MM.1S (cell line): ENCODE data around the gene CEBPZOS.

Source experiments
- DNase-seq: peaks from one replicate; pipeline ENCODE4 v3.0.0-alpha.2; 2015
- H2AFZ ChIP-seq: fragments of 300-600 bp; sonication (generic); 2 replicates; pipeline ENCODE4 v1.6.0; 2016; ENCODE audit warnings: antibody characterized with exemption, low read length
- H3F3A ChIP-seq: fragments of 300-600 bp; sonication (generic); 2 replicates; pipeline ENCODE4 v1.6.1; 2016; ENCODE audit warnings: mild to moderate bottlenecking, antibody characterized with exemption, low read length, moderate library complexity, mixed read lengths; ENCODE audit not compliant: insufficient read depth
- H3K27ac ChIP-seq: fragments of 300-600 bp; sonication (generic); 2 replicates; pipeline ENCODE4 v1.5.1; 2016; ENCODE audit warnings: mild to moderate bottlenecking, low read length
- H3K27me3 ChIP-seq: fragments of 300-600 bp; sonication (generic); replicated peaks from 2 replicates; pipeline ENCODE4 v1.6.0; 2016; ENCODE audit warnings: low read length; ENCODE audit not compliant: insufficient read depth
- H3K36me3 ChIP-seq: fragments of 300-600 bp; sonication (generic); replicated peaks from 2 replicates; pipeline ENCODE4 v1.6.1; 2016; ENCODE audit warnings: mild to moderate bottlenecking, low read length, mixed read lengths; ENCODE audit not compliant: insufficient read depth
- H3K4me1 ChIP-seq: fragments of 300-600 bp; sonication (generic); 2 replicates; pipeline ENCODE4 v1.6.1; 2016; ENCODE audit warnings: low read length, mixed read lengths
- H3K4me2 ChIP-seq: fragments of 300-600 bp; sonication (generic); 2 replicates; pipeline ENCODE4 v1.6.0; 2016; ENCODE audit warnings: low read depth, low read length
- H3K4me3 ChIP-seq: fragments of 300-600 bp; sonication (generic); 2 replicates; pipeline ENCODE4 v1.5.1; 2016; ENCODE audit warnings: low read length, mixed read lengths
- H3K79me2 ChIP-seq: fragments of 300-600 bp; sonication (generic); 2 replicates; pipeline ENCODE4 v1.6.1; 2016; ENCODE audit warnings: mixed run types, low read length, mixed read lengths
- H3K9ac ChIP-seq: fragments of 300-600 bp; sonication (generic); 2 replicates; pipeline ENCODE4 v1.6.1; 2016; ENCODE audit warnings: low read length, mixed read lengths
- H3K9me2 ChIP-seq: fragments of 300-600 bp; sonication (generic); replicated peaks from 2 replicates; pipeline ENCODE4 v1.6.1; 2016; ENCODE audit warnings: mild to moderate bottlenecking, low read length, mixed read lengths; ENCODE audit not compliant: insufficient read depth
- H3K9me3 ChIP-seq: fragments of 300-600 bp; sonication (generic); replicated peaks from 2 replicates; pipeline ENCODE4 v1.6.1; 2016; ENCODE audit warnings: mild to moderate bottlenecking, low read length, mixed read lengths; ENCODE audit not compliant: insufficient read depth
- H4K20me1 ChIP-seq: fragments of 300-600 bp; sonication (generic); 2 replicates; pipeline ENCODE4 v1.6.1; 2016; ENCODE audit warnings: mild to moderate bottlenecking, low read length, moderate library complexity, mixed read lengths; ENCODE audit not compliant: insufficient read depth
- EZH2 ChIP-seq: fragments of 300-600 bp; sonication (generic); optimal IDR thresholded peaks from 2 replicates; pipeline ENCODE3; 2017; ENCODE audit warnings: low read depth, mild to moderate bottlenecking, antibody characterized with exemption, low read length, mixed read lengths
- EZH2phosphoT487 ChIP-seq: fragments of 300-600 bp; sonication (generic); IDR thresholded peaks from 2 replicates; pipeline ENCODE4 v1.6.1; 2018; ENCODE audit warnings: antibody characterized with exemption, low read length
- TF ChIP-seq, protein P1 (sequence below): fragments of 300-600 bp; sonication (generic); IDR thresholded peaks from 2 replicates; pipeline ENCODE4 v1.5.1; 2016; ENCODE audit warnings: antibody characterized with exemption, low read length, mixed read lengths

CEBPZOS gene

DNA sequence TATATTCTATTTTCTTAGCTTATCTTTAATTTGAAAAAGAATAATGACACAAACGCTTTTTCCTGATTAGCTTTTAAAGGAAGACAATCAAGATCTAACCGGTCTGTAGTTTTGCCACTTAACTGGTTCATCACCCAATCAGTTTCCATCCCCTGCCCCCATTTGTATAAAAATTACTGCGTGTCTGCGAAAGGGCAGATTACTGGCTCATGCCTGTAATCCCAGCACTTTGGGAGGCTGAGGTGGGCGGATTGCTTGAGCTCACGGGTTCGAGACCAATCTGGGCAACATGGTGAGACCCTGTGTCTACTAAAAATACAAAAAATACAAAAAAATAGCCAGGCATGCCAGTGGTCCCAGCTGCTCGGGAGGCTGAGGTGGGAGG, 2.4 kb downstream of the CEBPZOS start:
- Histone ChIP-seq H4K20me1 (no peaks in the 10 kb centered on the region), H3K9me2 (no peaks in the 10 kb centered on the region), H3K36me3 (peaks cover 9% of the 10 kb centered on the region), H3K9me3 (no peaks in the 10 kb centered on the region), H3K27ac (no peak overlapping the region), H2AFZ (no peak overlapping the region), H3K4me1 (no peaks in the 10 kb centered on the region; the same call in 1 of the 2 replicates), H3K4me3 (no peak overlapping the region), H3K4me2 (no peak overlapping the region), H3K27me3 (no peaks in the 10 kb centered on the region), H3K9ac (no peak overlapping the region), H3F3A (no peaks in the 10 kb centered on the region), H3K79me2 (peaks cover 55% of the 10 kb centered on the region)
- TF ChIP-seq, protein P1, sequence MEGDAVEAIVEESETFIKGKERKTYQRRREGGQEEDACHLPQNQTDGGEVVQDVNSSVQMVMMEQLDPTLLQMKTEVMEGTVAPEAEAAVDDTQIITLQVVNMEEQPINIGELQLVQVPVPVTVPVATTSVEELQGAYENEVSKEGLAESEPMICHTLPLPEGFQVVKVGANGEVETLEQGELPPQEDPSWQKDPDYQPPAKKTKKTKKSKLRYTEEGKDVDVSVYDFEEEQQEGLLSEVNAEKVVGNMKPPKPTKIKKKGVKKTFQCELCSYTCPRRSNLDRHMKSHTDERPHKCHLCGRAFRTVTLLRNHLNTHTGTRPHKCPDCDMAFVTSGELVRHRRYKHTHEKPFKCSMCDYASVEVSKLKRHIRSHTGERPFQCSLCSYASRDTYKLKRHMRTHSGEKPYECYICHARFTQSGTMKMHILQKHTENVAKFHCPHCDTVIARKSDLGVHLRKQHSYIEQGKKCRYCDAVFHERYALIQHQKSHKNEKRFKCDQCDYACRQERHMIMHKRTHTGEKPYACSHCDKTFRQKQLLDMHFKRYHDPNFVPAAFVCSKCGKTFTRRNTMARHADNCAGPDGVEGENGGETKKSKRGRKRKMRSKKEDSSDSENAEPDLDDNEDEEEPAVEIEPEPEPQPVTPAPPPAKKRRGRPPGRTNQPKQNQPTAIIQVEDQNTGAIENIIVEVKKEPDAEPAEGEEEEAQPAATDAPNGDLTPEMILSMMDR = no peak
- TF ChIP-seq EZH2 (no peak), EZH2phosphoT487 (no peak)
- no peak for DNase-seq

DNA sequence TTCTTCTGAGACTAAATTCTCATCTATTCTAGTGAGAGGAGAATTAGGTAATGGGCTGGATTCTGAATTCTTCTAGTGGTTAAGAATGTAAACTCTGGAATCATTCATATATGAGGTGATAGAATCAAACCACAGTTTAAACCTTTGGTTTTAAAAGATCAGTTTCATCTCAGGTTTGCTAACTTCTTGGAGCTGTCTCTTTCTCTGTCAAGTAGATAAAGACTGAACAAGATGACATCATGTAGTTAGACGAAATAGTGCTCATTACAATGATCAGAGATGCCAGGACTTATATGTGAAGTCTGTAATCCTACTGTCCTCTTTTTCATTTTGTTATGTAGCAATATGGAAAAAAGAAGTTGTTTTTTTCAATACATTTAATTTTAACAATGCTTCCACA, 4.9 kb downstream of the CEBPZOS start:
- Histone ChIP-seq H3K9ac (no peak overlapping the region), H3K27me3 (no peaks in the 10 kb centered on the region), H3K4me2 (no peak overlapping the region), H3K27ac (no peak overlapping the region), H3K4me1 (no peaks in the 10 kb centered on the region; the same call in 1 of the 2 replicates), H3K79me2 (peaks cover 76% of the 10 kb centered on the region), H3F3A (no peaks in the 10 kb centered on the region), H3K9me3 (no peaks in the 10 kb centered on the region), H3K9me2 (no peaks in the 10 kb centered on the region), H4K20me1 (no peaks in the 10 kb centered on the region), H3K4me3 (no peak overlapping the region), H2AFZ (no peak overlapping the region), H3K36me3 (peaks cover 23% of the 10 kb centered on the region)
- no peak for DNase-seq
- TF ChIP-seq EZH2 (no peak), EZH2phosphoT487 (no peak)
- TF ChIP-seq, protein P1 = no peak

DNA sequence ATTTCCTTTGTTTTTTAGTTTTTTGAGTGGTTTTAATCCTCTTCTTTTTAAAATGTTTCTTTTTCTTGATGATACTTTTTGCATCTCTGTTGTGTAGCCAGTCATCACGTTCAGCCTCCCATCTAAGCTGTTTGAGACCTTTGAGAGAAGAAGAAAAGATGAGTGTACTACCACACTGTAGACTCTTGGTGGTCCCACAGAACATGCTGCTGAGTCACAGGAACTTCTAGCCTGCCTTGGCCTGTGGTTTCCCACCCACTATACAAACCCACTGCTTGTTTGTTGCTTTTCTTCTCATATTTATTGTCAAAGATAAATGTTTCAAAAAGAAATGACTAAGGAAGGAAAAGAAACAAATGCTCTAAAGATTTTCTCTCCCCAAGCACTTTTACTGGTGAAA, 5.5 kb downstream of the CEBPZOS start:
- Histone ChIP-seq H3K79me2 (peaks cover 77% of the 10 kb centered on the region), H3K9ac (no peak overlapping the region), H3K36me3 (peaks cover 26% of the 10 kb centered on the region), H3F3A (no peaks in the 10 kb centered on the region), H3K9me3 (no peaks in the 10 kb centered on the region), H3K4me1 (no peaks in the 10 kb centered on the region; the same call in 1 of the 2 replicates), H3K9me2 (no peaks in the 10 kb centered on the region), H3K4me2 (no peak overlapping the region), H2AFZ (no peak overlapping the region), H3K4me3 (no peak overlapping the region), H4K20me1 (no peaks in the 10 kb centered on the region), H3K27ac (no peak overlapping the region), H3K27me3 (no peaks in the 10 kb centered on the region)
- no peak for DNase-seq
- TF ChIP-seq EZH2phosphoT487 = no peak
- TF ChIP-seq EZH2 = no peak
- TF ChIP-seq, protein P1 = no peak
